ENCODE measurements around the gene KCNJ14. TPM values are rescaled to one million over a fixed set of nuclear protein-coding genes. Genes with fewer than 3 reads are reported as not detected.
A peak's percentile ranks its signal among the peaks of the same experiment; 100 is the strongest.

The KCNJ14 gene
- total and polyA plus RNA-seq, 2 experiments from 2014 or later = 0.48 to 0.97 TPM

GRCh38 chr19:48496959-48497727 is 41.8 kb downstream of the KCNJ14 start:
- Histone ChIP-seq H3K27me3 (replicated peaks; ENCODE audit: insufficient read depth) (peaks cover 26% of the 10 kb centered on the region), H3K9me2 (ENCODE audit: insufficient read depth) (no peaks in the 10 kb centered on the region), H3K4me2 (ENCODE audit: unreplicated experiment) (no peak overlapping the region), H3K9ac (no peak overlapping the region), H3K4me3 (no peak overlapping the region), H3K36me3 (ENCODE audit: low read depth) (no peaks in the 10 kb centered on the region), H2AFZ (no peak overlapping the region), H3K4me1 (ENCODE audit: insufficient read depth) (peaks cover 7% of the 10 kb centered on the region; the same call in 1 of the 2 replicates), H3F3A (ENCODE audit: insufficient read depth) (peaks cover 13% of the 10 kb centered on the region), H4K20me1 (ENCODE audit: insufficient read depth) (no peaks in the 10 kb centered on the region), H3K79me2 (ENCODE audit: insufficient read depth) (no peaks in the 10 kb centered on the region), H3K27ac (no peak overlapping the region), H3K9me3 (ENCODE audit: low read depth) (no peaks in the 10 kb centered on the region)
- 73 to 77% methylated on average over 25 to 30 of the region's 45 CpGs for WGBS, 2 experiments (ENCODE audit: low coverage in 1 of 2, low lambda C conversion rate in 2 of 2, missing lambda C conversion rate in 2 of 2)
- DNase-seq = no peak
- TF ChIP-seq EZH2 (IDR thresholded peaks at IDR 0.05; ENCODE audit: insufficient read depth, poor library complexity, severe bottlenecking) (no peak), EZH2phosphoT487 (IDR thresholded peaks at IDR 0.05; ENCODE audit: insufficient read depth, low read depth) (no peak)
- in situ Hi-C loops (cut with MboI) = no loop called here

GRCh38 chr19:48497728-48498594 is 42.6 kb downstream of the KCNJ14 start:
- in situ Hi-C loops (cut with MboI) = no loop called here

GRCh38 chr19:48498595-48499311 is 43.4 kb downstream of the KCNJ14 start:
- DNase-seq = no peak
- no peak overlapping the region for H3K4me2 ChIP-seq (ENCODE audit: unreplicated experiment)
- no peak overlapping the region for H3K9ac ChIP-seq
- H3F3A ChIP-seq (ENCODE audit: insufficient read depth) = peaks cover 13% of the 10 kb centered on the region
- peaks cover 26% of the 10 kb centered on the region for H3K27me3 ChIP-seq (replicated peaks; ENCODE audit: insufficient read depth)
- no peaks in the 10 kb centered on the region for H3K9me2 ChIP-seq (ENCODE audit: insufficient read depth)
- no peak overlapping the region for H3K27ac ChIP-seq
- no peaks in the 10 kb centered on the region for H3K79me2 ChIP-seq (ENCODE audit: insufficient read depth)
- peaks cover 7% of the 10 kb centered on the region; the same call in 1 of the 2 replicates for H3K4me1 ChIP-seq (ENCODE audit: insufficient read depth)
- no peak overlapping the region for H2AFZ ChIP-seq
- H3K9me3 ChIP-seq (ENCODE audit: low read depth) = no peaks in the 10 kb centered on the region
- H3K36me3 ChIP-seq (ENCODE audit: low read depth) = no peaks in the 10 kb centered on the region
- in situ Hi-C loops (cut with MboI) = no loop called here
- TF ChIP-seq EZH2 (IDR thresholded peaks at IDR 0.05; ENCODE audit: insufficient read depth, poor library complexity, severe bottlenecking) = peak; percentile 61
- no peak for TF ChIP-seq EZH2phosphoT487 (IDR thresholded peaks at IDR 0.05; ENCODE audit: insufficient read depth, low read depth)
- no peak overlapping the region for H3K4me3 ChIP-seq
- WGBS, 2 experiments (ENCODE audit: low coverage in 1 of 2, low lambda C conversion rate in 2 of 2, missing lambda C conversion rate in 2 of 2) = 21 to 24% methylated on average over 13 to 35 of the region's 59 CpGs
- no peaks in the 10 kb centered on the region for H4K20me1 ChIP-seq (ENCODE audit: insufficient read depth)

More at GRCh38 chr19:48497728-48498594, 42.6 kb downstream of the KCNJ14 start:
- no peak overlapping the region for H3K27ac ChIP-seq
- peaks cover 26% of the 10 kb centered on the region for H3K27me3 ChIP-seq (replicated peaks; ENCODE audit: insufficient read depth)
- H3K4me2 ChIP-seq (ENCODE audit: unreplicated experiment) = no peak overlapping the region
- H3K36me3 ChIP-seq (ENCODE audit: low read depth) = no peaks in the 10 kb centered on the region
- H3F3A ChIP-seq (ENCODE audit: insufficient read depth) = peaks cover 13% of the 10 kb centered on the region
- H3K9ac ChIP-seq = no peak overlapping the region
- no peak for DNase-seq
- H3K4me3 ChIP-seq = no peak overlapping the region
- H4K20me1 ChIP-seq (ENCODE audit: insufficient read depth) = no peaks in the 10 kb centered on the region
- WGBS, 2 experiments (ENCODE audit: low coverage in 1 of 2, low lambda C conversion rate in 2 of 2, missing lambda C conversion rate in 2 of 2) = 49 to 58% methylated on average over 28 to 42 of the region's 46 CpGs
- H3K9me3 ChIP-seq (ENCODE audit: low read depth) = no peaks in the 10 kb centered on the region
- peaks cover 7% of the 10 kb centered on the region; the same call in 1 of the 2 replicates for H3K4me1 ChIP-seq (ENCODE audit: insufficient read depth)
- no peak overlapping the region for H2AFZ ChIP-seq
- no peaks in the 10 kb centered on the region for H3K9me2 ChIP-seq (ENCODE audit: insufficient read depth)
- no peak for TF ChIP-seq EZH2phosphoT487 (IDR thresholded peaks at IDR 0.05; ENCODE audit: insufficient read depth, low read depth)
- no peak for TF ChIP-seq EZH2 (IDR thresholded peaks at IDR 0.05; ENCODE audit: insufficient read depth, poor library complexity, severe bottlenecking)
- no peaks in the 10 kb centered on the region for H3K79me2 ChIP-seq (ENCODE audit: insufficient read depth)
